IMR-90 (cell line): ENCODE results near the gene PTPRN2. TPM values are rescaled to one million over a fixed set of nuclear protein-coding genes. Genes with fewer than 3 reads are reported as not detected.

Source experiments
- ATAC-seq: fragments of 200-7000 bp; cut with Tn5 transposase; 2 replicates; pipeline ENCODE4 v1.9.1; 2020; ENCODE audit warnings: low read depth, mild to moderate bottlenecking, moderate library complexity
- BruUV-seq: library from RNA; stranded (reverse); fragments of 400-500 nt; replicated peaks from 2 replicates; lab custom pipeline; 2021; lab: Mats Ljungman, UMichigan
- CTCF ChIA-PET: fragments of 300-600 bp; formaldehyde crosslinking; extraction: SDS; loops from one replicate; lab custom pipeline; 2021; ENCODE audit warnings: antibody characterized with exemption; lab: Yijun Ruan, JAX
- POLR2A ChIA-PET: fragments of 300-600 bp; sonication (Branson Sonifier 250); formaldehyde crosslinking; loops from one replicate; lab custom pipeline; 2022; ENCODE audit warnings: antibody characterized with exemption; ENCODE audit not compliant: unreplicated experiment; lab: Charles Lee
- DNase-seq: peaks from one replicate; pipeline ENCODE4 v3.0.0; 2013
- H2AFZ ChIP-seq: replicated peaks from 2 replicates; pipeline ENCODE3; 2013; ENCODE audit warnings: low read length, mild to moderate bottlenecking; ENCODE audit not compliant: poor library complexity
- H2AK5ac ChIP-seq: 2 replicates; pipeline ENCODE4 v1.6.1; 2013; ENCODE audit warnings: low read depth, low read length, inconsistent platforms
- H2AK9ac ChIP-seq: replicated peaks from 2 replicates; pipeline ENCODE3; 2013; ENCODE audit warnings: mild to moderate bottlenecking, low read depth, low read length, moderate library complexity; ENCODE audit not compliant: poor library complexity
- H2BK120ac ChIP-seq: 2 replicates; pipeline ENCODE4 v1.6.1; 2013; ENCODE audit warnings: low read depth, low read length, inconsistent platforms
- H2BK15ac ChIP-seq: 3 replicates; pipeline ENCODE4 v1.6.1; 2013; ENCODE audit warnings: low read depth, low read length, inconsistent platforms
- H2BK20ac ChIP-seq: 2 replicates; pipeline ENCODE4 v1.6.1; 2013; ENCODE audit warnings: low read depth, mild to moderate bottlenecking, inconsistent platforms, low read length, moderate library complexity
- H2BK5ac ChIP-seq: 2 replicates; pipeline ENCODE4 v1.6.1; 2013; ENCODE audit warnings: mild to moderate bottlenecking, low read depth, low read length, inconsistent platforms; ENCODE audit not compliant: poor library complexity, severe bottlenecking
- H3K14ac ChIP-seq: replicated peaks from 2 replicates; pipeline ENCODE4 v1.6.1; 2013; ENCODE audit warnings: low read depth, low read length, inconsistent platforms
- H3K18ac ChIP-seq: 2 replicates; pipeline ENCODE4 v1.6.1; 2013; ENCODE audit warnings: low read depth, low read length, control low read depth
- H3K23ac ChIP-seq: 2 replicates; pipeline ENCODE4 v1.6.1; 2013; ENCODE audit warnings: low read depth, low read length, inconsistent platforms
- H3K27ac ChIP-seq: 2 replicates; pipeline ENCODE4 v1.5.1; 2013; ENCODE audit warnings: mild to moderate bottlenecking, control low read depth, low read length; ENCODE audit not compliant: insufficient read depth
- H3K27me3 ChIP-seq: 2 replicates; pipeline ENCODE4 v1.6.1; 2013; ENCODE audit warnings: low read length; ENCODE audit not compliant: control insufficient read depth, insufficient read depth
- H3K36me3 ChIP-seq: 2 replicates; pipeline ENCODE4 v1.6.1; 2013; ENCODE audit warnings: low read length, mixed read lengths; ENCODE audit not compliant: control insufficient read depth, insufficient read depth
- H3K4ac ChIP-seq: 2 replicates; pipeline ENCODE4 v1.6.1; 2013; ENCODE audit warnings: low read depth, low read length, inconsistent platforms
- H3K4me1 ChIP-seq: 2 replicates; pipeline ENCODE4 v1.6.1; 2013; ENCODE audit warnings: low read length, mixed read lengths; ENCODE audit not compliant: control insufficient read depth, insufficient read depth
- H3K4me2 ChIP-seq: 2 replicates; pipeline ENCODE4 v1.6.1; 2013; ENCODE audit warnings: low read depth, mild to moderate bottlenecking, control low read depth, low read length, moderate library complexity
- H3K4me3 ChIP-seq: 2 replicates; pipeline ENCODE4 v1.5.1; 2013; ENCODE audit warnings: low read depth, mild to moderate bottlenecking, control low read depth, low read length, moderate library complexity; ENCODE audit not compliant: insufficient read depth
- H3K56ac ChIP-seq: 2 replicates; pipeline ENCODE4 v1.6.1; 2013; ENCODE audit warnings: low read length, inconsistent platforms; ENCODE audit not compliant: insufficient read depth; ENCODE audit errors: extremely low read depth
- H3K79me1 ChIP-seq, 2 experiments: 2 replicates each; pipeline ENCODE4 v1.6.1; 2013; ENCODE audit warnings: low read length in 2 of 2, inconsistent platforms in 1 of 2, low read depth in 1 of 2
- H3K9ac ChIP-seq: 2 replicates; pipeline ENCODE4 v1.6.1; 2013; ENCODE audit warnings: low read depth, low read length, control low read depth
- H3K9me1 ChIP-seq: 2 replicates; pipeline ENCODE4 v1.6.1; 2013; ENCODE audit warnings: low read length, inconsistent platforms; ENCODE audit not compliant: insufficient read depth
- H3K9me3 ChIP-seq: 2 replicates; pipeline ENCODE4 v1.6.1; 2013; ENCODE audit warnings: low read length; ENCODE audit not compliant: control insufficient read depth, insufficient read depth
- H4K20me1 ChIP-seq: 2 replicates; pipeline ENCODE4 v1.6.1; 2013; ENCODE audit warnings: low read length, inconsistent platforms; ENCODE audit not compliant: insufficient read depth
- H4K5ac ChIP-seq: 2 replicates; pipeline ENCODE4 v1.6.1; 2013; ENCODE audit warnings: mild to moderate bottlenecking, low read depth, low read length, control low read depth
- H4K8ac ChIP-seq, 2 experiments: 2 replicates each; pipeline ENCODE4 v1.6.1; 2013; ENCODE audit warnings: low read depth in 2 of 2, low read length in 2 of 2, control low read depth in 1 of 2, inconsistent platforms in 1 of 2
- H4K91ac ChIP-seq: 2 replicates; pipeline ENCODE4 v1.6.1; 2013; ENCODE audit warnings: low read depth, low read length, inconsistent platforms; ENCODE audit not compliant: insufficient read depth
- BHLHE40 ChIP-seq: fragments of 150-350 bp; IDR thresholded peaks from 2 replicates; pipeline ENCODE4 v1.6.1; 2016; ENCODE audit warnings: mild to moderate bottlenecking, low read depth, low read length
- CEBPB ChIP-seq: IDR thresholded peaks from 2 replicates; pipeline ENCODE4 v1.6.1; 2012; ENCODE audit warnings: low read depth, low read length, improper control_type of control experiment
- CHD1 ChIP-seq: IDR thresholded peaks from 2 replicates; pipeline ENCODE4 v1.6.1; 2012; ENCODE audit warnings: low read depth, low read length, improper control_type of control experiment
- MXI1 ChIP-seq: IDR thresholded peaks from 2 replicates; pipeline ENCODE4 v1.6.1; 2012; ENCODE audit warnings: low read depth, mild to moderate bottlenecking, low read length, moderate library complexity, borderline replicate concordance
- NFE2L2 ChIP-seq: fragments of 150-350 bp; IDR thresholded peaks from 2 replicates; pipeline ENCODE4 v1.6.1; 2016; ENCODE audit warnings: low read depth, mild to moderate bottlenecking, low read length
- POLR2A ChIP-seq: IDR thresholded peaks from 2 replicates; pipeline ENCODE4 v1.6.1; 2012; ENCODE audit warnings: mild to moderate bottlenecking, low read depth, low read length
- RCOR1 ChIP-seq: IDR thresholded peaks from 2 replicates; pipeline ENCODE4 v1.6.1; 2012; ENCODE audit warnings: mild to moderate bottlenecking, low read length, improper control_type of control experiment; ENCODE audit not compliant: insufficient replicate concordance
- RFX5 ChIP-seq: IDR thresholded peaks from 2 replicates; pipeline ENCODE4 v1.8.0; 2012; ENCODE audit warnings: low read depth, mild to moderate bottlenecking, low read length, moderate library complexity
- SMC3 ChIP-seq: fragments of 150-350 bp; IDR thresholded peaks from 2 replicates; pipeline ENCODE4 v1.6.1; 2016; ENCODE audit warnings: low read depth, mild to moderate bottlenecking, antibody characterized with exemption, low read length, moderate library complexity
- WGBS, 2 experiments: methylation state at CpG; one replicate each; pipeline versions ENCODE4 v1.1.5 to v1.1.7; 2013; ENCODE audit warnings: missing lambda C conversion rate in 2 of 2; ENCODE audit not compliant: insufficient read length in 1 of 2; ENCODE audit errors: extremely low coverage in 2 of 2; 5-methylcytosine and 5-hydroxymethylcytosine counted together
- dilution Hi-C: fragments of 300-500 bp; cut with HindIII; formaldehyde crosslinking; loops from one replicate; pipeline ENCODE4 v1.14.3; 2018; ENCODE audit warnings: low sequenced_read_pairs; ENCODE audit not compliant: unreplicated experiment
- in situ Hi-C: fragments of 300-500 bp; cut with MboI; formaldehyde crosslinking; loops from 3 replicates; pipeline ENCODE4 v1.14.3; 2019; ENCODE audit warnings: low sequenced_read_pairs, inconsistent platforms, mixed read lengths
- intact Hi-C: fragments of 100-400 bp; cut with micrococcal nuclease; formaldehyde crosslinking; loops from 2 replicates; pipeline ENCODE4 v1.10.0; 2022
- polyA plus RNA-seq, 3 experiments: library from polyadenylated mRNA; depleted of rRNA; stranded (reverse); fragments of >200 nt; gene quantifications; 2 replicates each; pipeline ENCODE4 v1.2.3, GENCODE V29; 2012; ENCODE audit warnings: low replicate concordance in 1 of 3
- total RNA-seq: library from RNA; depleted of rRNA; stranded (reverse); fragments of >200 nt; gene quantifications from 2 replicates; pipeline ENCODE4 v1.2.3, GENCODE V29; 2012
- TF ChIP-seq, protein P1 (sequence below): fragments of 150-350 bp; IDR thresholded peaks from 2 replicates; pipeline ENCODE4 v1.6.1; 2017; ENCODE audit warnings: mild to moderate bottlenecking, antibody characterized with exemption, low read length, low read depth
- TF ChIP-seq, protein P2 (sequence below): fragments of 150-350 bp; IDR thresholded peaks from 2 replicates; pipeline ENCODE4 v1.6.1; 2016; ENCODE audit warnings: low read depth, mild to moderate bottlenecking, low read length, moderate library complexity, borderline replicate concordance

PTPRN2 gene
- total and polyA plus RNA-seq, 2 of the 4 experiments (the other 2 are of a cell fraction): 0.03 TPM; not detected in 1

DNA sequence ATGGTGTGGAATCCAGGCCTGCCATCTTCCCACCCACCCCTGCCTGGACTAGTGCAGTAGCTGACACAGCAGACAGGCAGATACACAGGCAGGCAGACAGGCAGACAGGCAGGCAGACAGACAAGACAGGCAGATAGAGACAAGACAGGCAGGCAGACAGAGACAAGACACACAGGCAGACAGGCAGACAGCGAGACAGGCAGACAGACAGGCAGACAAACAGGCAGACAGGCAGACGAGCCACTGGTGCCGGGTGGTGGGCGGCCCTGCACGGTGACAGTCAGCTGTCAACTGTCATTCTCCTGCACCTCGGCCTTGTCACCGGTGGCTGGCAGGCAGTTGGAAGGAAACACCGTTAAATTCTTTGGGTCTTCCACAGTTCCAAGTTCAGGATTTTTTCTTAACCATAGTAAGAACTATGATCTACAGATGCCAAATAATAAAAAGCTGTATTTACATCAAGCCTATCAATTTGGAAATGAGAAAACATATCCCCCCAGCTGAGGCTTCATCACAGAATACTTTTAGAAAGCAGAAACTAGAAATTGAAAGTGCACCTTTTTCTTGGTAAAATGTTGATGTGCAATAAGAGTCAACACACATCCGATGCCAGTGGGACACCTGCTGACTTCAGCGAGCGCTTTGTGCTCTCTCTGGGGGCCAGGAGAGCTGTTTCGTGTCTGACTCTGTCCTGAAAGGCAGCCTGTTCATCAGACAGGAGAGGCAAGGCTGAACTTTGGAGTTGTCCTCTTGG lies 1000.4 kb downstream of the PTPRN2 start:
- Histone ChIP-seq H2BK5ac (no peak overlapping the region), H2BK120ac (no peak overlapping the region), H3K27me3 (no peaks in the 10 kb centered on the region), H3K14ac (no peak overlapping the region), H2AFZ (no peak overlapping the region), H3K27ac (no peak overlapping the region), H3K9me1 (no peaks in the 10 kb centered on the region), H3K18ac (no peak overlapping the region), H2AK5ac (no peak overlapping the region), H3K9ac (no peak overlapping the region), H4K5ac (no peak overlapping the region), H4K8ac (no peak overlapping the region), H3K4me2 (no peak overlapping the region), H2AK9ac (no peak overlapping the region), H3K4me3 (no peak overlapping the region), H3K4ac (no peak overlapping the region), H4K91ac (no peak overlapping the region), H2BK20ac (no peak overlapping the region), H3K4me1 (no peaks in the 10 kb centered on the region), H2BK15ac (no peak overlapping the region), H3K23ac (no peak overlapping the region), H3K56ac (no peak overlapping the region), H3K36me3 (no peaks in the 10 kb centered on the region), H3K9me3 (peaks cover 58% of the 10 kb centered on the region), H4K20me1 (no peaks in the 10 kb centered on the region), H3K79me1 (no peaks in the 10 kb centered on the region)
- in situ Hi-C loops (no loop called here), dilution Hi-C loops (no loop called here), intact Hi-C loops (no loop called here)
- CTCF ChIA-PET: no interaction called here
- ATAC-seq (no peak), DNase-seq (no peak)
- POLR2A ChIA-PET: no interaction called here
- 54% methylated on average over 9 of the region's 12 CpGs; no CpG with 5 or more reads in 1 of the 2 experiments for WGBS, 2 experiments
- TF ChIP-seq CEBPB: no peak
- TF ChIP-seq RCOR1: no peak
- TF ChIP-seq, protein P1, sequence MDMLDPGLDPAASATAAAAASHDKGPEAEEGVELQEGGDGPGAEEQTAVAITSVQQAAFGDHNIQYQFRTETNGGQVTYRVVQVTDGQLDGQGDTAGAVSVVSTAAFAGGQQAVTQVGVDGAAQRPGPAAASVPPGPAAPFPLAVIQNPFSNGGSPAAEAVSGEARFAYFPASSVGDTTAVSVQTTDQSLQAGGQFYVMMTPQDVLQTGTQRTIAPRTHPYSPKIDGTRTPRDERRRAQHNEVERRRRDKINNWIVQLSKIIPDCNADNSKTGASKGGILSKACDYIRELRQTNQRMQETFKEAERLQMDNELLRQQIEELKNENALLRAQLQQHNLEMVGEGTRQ: no peak
- TF ChIP-seq POLR2A: no peak
- no peak for TF ChIP-seq SMC3
- no peak for TF ChIP-seq NFE2L2
- no peak for TF ChIP-seq CHD1
- no peak for TF ChIP-seq RFX5
- TF ChIP-seq MXI1: no peak
- TF ChIP-seq, protein P2, sequence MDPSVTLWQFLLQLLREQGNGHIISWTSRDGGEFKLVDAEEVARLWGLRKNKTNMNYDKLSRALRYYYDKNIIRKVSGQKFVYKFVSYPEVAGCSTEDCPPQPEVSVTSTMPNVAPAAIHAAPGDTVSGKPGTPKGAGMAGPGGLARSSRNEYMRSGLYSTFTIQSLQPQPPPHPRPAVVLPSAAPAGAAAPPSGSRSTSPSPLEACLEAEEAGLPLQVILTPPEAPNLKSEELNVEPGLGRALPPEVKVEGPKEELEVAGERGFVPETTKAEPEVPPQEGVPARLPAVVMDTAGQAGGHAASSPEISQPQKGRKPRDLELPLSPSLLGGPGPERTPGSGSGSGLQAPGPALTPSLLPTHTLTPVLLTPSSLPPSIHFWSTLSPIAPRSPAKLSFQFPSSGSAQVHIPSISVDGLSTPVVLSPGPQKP: no peak
- no peak for TF ChIP-seq BHLHE40
- BruUV-seq: no TSS peak
